GF-D8 (cell line): ENCODE results near the gene NDST1.

Source experiments
- DNase-seq: peaks from one replicate; lab custom pipeline; 2025; lab: John Stamatoyannopoulos, UW

Gene NDST1

GRCh38 chr5:150489360-150490295 is 18.3 kb upstream of the NDST1 start:
- DNase-seq = no peak

GRCh38 chr5:150490296-150490669 is 17.6 kb upstream of the NDST1 start:
- DNase-seq = no peak

DNA sequence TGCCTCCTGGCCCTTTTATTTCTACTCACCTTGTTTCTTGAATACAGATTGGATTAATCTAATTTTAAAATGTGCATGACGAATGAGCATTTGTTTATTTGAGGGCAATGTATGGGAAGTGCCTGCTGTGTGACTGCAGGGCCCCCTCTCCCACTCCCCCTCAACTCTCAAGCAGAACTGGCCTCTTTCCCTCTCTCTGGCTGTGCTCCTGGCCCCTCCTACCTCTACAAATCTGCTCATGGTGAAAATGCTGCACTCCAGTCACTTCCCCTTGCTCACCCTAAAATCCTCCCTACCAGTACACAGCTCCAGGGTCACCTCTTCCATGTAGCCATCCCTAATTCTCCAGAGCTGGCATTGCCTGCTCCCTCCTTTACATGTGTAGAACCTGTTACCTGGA is 17.2 kb upstream of the NDST1 start:
- no peak for DNase-seq

- no peak for DNase-seq
These were observed 16.1 kb upstream of the NDST1 start for GRCh38 chr5:150491876-150492275.

DNA sequence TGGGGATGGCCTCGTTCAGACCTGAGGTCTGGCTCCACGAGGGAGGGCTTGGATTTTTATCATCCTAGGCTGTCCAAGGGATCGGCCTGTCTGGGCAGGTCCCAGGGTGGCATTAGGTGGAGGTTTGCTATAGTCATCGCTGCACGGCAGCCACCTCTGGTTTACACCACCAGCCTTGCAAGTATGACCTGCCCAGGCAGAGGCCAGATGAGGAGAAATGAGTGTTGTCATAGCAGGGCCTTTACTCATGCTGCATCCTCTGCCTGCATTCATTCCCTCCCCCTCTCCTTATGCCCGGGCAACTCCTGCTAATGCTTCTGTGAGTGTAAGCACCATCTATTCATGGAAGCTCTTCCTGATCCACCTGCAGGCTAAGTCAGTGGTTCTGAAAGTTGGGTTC is 15.3 kb upstream of the NDST1 start:
- DNase-seq = no peak

DNA sequence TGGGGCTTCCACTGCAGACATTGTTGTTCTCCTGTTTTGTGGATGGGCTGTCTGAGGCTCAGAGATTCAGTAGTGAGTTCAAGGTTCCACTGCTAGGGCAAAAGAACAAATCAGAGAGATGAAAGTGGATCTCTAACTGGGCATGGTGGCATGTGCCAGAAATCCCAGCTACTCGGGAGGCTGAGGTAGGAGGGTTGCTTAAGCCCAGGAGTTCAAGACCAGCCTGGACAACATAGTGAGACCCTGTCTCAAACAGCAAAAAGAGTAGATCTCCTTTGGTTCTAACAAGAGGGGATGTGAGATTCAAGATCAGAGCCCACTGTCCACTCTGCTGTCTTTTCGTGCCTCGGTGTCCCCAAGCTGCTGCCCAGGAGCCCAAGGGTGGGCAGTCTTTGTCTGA is 11.8 kb upstream of the NDST1 start:
- DNase-seq = no peak

DNA sequence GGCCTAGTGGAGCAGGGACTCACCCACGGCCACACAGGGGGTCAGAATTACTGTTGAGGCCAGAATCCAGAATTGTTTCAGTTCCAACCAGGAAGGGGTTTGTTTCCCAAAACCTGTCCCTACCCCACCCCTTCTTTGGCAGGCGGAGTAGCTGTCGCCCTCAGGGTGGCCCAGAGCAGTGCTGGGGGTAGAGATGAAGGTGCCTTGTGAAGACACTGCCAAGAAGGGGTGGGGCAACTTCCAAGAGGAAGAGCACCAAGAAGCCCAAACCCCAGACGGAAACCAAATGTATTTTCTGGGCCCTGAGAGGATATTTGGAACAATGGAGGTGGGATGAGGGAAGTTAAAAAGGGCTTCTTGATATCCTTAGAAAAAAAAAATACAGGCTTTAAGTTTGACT is 11.4 kb upstream of the NDST1 start:
- DNase-seq = no peak

GRCh38 chr5:150497274-150497988 is 10.5 kb upstream of the NDST1 start:
- no peak for DNase-seq

DNA sequence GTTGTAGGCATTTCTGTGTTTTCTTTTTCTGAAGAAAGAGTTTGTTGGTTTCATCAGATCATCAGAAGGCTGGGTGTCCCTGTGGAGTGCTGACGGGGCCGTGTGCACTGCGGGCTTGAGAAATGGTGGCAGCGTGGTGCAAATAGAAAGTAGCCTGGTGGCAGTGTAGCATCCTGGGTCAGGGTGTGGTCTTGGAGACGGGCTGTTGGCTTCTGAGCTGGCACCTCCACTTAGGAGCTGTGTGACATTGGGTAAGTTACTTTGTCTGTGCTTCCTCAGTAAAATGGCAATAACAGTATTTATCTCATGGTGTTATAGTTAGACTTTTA is 10.0 kb upstream of the NDST1 start:
- no peak for DNase-seq

DNA sequence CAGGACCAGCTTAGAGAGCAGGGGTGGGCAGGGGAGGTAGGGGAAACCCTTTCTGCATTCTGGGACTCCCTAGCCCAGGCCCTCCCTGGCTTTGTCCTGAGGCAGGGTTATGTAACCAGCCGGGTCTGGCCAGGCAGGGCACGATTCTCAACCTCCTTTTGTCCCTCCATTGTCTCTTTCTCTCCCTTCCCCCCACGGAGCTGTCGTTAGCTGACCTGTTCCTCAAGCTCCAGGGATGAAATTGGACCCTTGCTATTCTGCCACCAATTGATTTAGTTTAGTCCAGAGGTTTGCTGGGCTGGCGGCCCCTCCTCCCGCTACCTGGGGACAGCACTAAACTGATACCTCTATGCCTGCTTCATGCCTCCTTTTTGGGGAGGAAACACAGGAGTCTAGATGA is 9.4 kb upstream of the NDST1 start:
- DNase-seq = no peak

DNA sequence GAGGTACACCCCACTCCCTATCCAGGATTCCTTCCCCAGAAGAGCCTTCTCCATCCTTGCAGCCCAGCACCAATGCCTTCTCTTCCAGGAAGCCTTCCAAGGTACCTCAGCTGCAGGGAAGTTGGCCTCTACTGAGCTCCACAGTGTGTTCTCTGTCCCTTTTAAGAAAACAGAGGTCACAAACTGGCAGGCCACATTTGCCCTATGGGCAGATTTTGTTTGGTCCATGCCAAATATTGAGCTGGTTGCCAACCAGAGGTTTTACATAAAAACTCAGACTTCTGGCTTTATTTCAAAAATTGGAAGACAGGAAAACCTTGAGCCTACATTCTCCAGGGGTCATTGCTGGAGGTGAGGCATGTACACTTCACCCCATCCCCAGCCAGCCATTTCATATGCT is 9.0 kb upstream of the NDST1 start:
- DNase-seq = no peak

DNA sequence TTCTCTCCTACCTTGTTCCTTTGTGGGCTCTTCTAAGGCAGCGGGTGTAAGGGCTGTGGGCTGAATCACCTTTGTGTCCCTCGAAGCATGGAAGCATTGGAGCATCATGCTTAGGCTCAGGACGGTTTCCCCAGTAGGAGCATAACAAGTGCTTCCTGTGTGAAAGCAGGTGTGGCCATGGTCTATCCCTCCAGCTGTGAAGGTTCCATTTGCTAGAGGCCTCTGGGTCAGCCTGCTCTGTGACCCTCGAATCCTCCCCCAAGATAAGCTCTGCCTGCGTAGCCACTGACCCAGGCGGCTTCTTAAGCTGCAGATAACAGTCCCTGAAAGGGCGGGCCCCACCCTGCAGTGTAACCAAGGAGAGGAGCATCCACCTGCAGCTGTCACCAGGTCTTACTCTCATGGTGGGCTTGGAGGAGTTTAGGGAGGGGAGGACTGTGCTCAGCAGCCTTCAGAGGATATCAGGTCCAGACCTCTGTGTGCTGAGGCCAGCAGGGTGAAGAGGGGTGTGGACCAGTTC is 8.4 kb upstream of the NDST1 start:
- no peak for DNase-seq

GRCh38 chr5:150500328-150500841 is 7.5 kb upstream of the NDST1 start:
- no peak for DNase-seq

GRCh38 chr5:150500905-150501304 is 7.0 kb upstream of the NDST1 start:
- DNase-seq = no peak

GRCh38 chr5:150502106-150502505 is 5.8 kb upstream of the NDST1 start:
- no peak for DNase-seq

- DNase-seq = no peak
These were observed 5.1 kb upstream of the NDST1 start for GRCh38 chr5:150502847-150503246.

GRCh38 chr5:150503386-150503785 is 4.5 kb upstream of the NDST1 start:
- no peak for DNase-seq

DNA sequence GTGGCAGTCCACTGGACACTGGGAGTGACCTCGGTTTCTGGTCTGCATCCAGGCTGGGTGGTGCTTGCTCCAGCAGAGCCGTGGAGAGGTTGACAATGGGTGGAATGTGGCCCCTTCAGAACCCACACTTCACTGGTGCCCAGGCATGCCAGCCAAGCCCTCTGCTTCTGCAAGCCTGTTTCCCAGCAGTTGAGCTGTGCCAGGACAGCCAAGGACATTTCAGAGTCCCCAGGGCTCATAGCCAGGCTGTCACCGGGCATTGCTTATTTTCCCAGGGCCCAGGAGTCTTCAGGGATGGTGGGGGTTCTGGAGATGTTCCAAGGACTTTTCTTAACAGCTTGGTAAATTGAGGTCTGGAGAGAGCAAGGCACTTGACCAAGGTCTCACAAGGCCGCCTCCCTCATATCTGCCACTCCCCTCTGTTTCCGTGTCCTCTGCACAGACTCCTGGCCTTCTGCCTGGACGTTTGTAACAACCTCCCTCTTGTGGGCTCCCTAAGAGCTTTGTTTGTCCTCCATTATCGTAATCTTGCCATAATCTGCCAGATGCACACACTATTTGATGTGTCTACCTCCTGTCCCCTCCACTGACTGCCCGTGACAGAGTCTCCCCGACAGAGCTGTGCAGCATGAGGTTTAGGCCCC is 3.8 kb upstream of the NDST1 start:
- DNase-seq = no peak

DNA sequence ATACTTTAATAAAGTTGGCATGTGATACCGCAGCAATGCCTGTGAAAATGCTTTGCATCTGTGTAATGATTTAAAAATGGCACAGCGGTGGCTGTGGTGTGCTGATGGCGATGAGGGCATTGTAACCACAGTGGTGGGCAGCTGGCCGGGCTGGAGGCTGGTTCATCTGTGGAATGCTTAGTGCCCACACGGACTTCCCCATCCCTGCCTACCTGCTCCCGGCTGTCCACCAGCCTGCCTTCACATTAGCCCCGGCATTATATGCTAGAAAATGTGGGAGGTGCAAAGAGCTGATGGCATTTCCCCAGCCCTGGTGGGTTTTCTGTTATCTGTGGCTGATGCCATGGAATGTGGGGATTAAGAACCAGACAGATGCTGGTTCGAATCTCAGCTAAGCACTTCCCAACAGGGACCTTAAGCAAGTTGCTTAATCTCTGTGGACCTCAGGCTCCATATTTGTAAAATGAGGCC is 2.9 kb upstream of the NDST1 start:
- no peak for DNase-seq

DNA sequence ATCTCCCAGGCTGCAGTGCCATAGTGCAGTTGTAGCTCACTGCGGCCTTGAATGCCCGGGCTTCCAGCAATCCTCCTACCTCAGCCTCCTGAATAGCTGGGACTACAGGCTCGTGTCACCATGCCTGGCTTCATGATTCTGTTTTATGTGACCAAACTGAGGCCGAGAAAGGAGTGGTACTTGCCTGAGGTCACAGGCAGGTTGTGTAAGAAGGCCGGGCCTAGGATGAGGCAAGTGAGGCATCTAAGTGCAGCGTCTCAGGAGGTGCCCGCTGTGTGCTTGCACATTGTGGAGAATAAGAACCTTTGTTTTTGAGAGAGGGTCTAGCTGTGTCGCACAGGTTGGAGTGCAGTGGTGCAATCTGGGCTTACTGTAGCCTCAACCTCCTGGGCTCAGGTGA is 2.1 kb upstream of the NDST1 start:
- no peak for DNase-seq

GRCh38 chr5:150506571-150507473 is 1.1 kb upstream of the NDST1 start:
- DNase-seq = no peak

- no peak for DNase-seq
These were observed 328 bp downstream of the NDST1 start for GRCh38 chr5:150508277-150508640.
